HepG2 (cell line): ENCODE results near the gene CARMIL1. TPM values are rescaled to one million over a fixed set of nuclear protein-coding genes. Genes with fewer than 3 reads are reported as not detected.

Experiments
- EP300 ChIP-seq, 3 experiments: sonication (generic) in 1 of 3; formaldehyde crosslinking in 1 of 3; IDR thresholded peaks; 2 replicates each; pipeline versions ENCODE4 v1.5.1 to v1.6.1; 2011 to 2020; ENCODE audit warnings: low read depth in 2 of 3, low read length in 2 of 3, borderline replicate concordance in 1 of 3, improper control_type of control experiment in 1 of 3, mild to moderate bottlenecking in 1 of 3, missing genetic modification reagents in 1 of 3, moderate library complexity in 1 of 3
- HMG20A ChIP-seq: IDR thresholded peaks from 2 replicates; pipeline ENCODE4 v1.6.1; 2016; ENCODE audit warnings: borderline replicate concordance
- HNF4A ChIP-seq: sonication (generic); formaldehyde crosslinking; IDR thresholded peaks from 2 replicates; pipeline ENCODE4 v1.4.0; 2020; ENCODE audit warnings: missing genetic modification reagents
- NFKBIZ ChIP-seq: IDR thresholded peaks from 2 replicates; pipeline ENCODE4 v1.6.1; 2018; ENCODE audit warnings: missing genetic modification reagents, missing compliant biosample characterization
- POLR2G ChIP-seq: fragments of 200-400 bp; formaldehyde crosslinking; IDR thresholded peaks from 2 replicates; pipeline ENCODE4 v1.6.1; 2018; ENCODE audit warnings: mild to moderate bottlenecking, low read depth, low read length, moderate library complexity
- RBM39 ChIP-seq: fragments of 200-400 bp; formaldehyde crosslinking; IDR thresholded peaks from one replicate; pipeline ENCODE4 v1.6.1; 2018; ENCODE audit warnings: antibody characterized with exemption, mild to moderate bottlenecking, low read depth, low read length; ENCODE audit not compliant: poor library complexity, severe bottlenecking
- RNF2 ChIP-seq: fragments of 450-650 bp; conservative IDR thresholded peaks from 2 replicates; pipeline ENCODE4 v1.6.1; 2016; ENCODE audit warnings: low read depth
- ZNF142 ChIP-seq: sonication (generic); formaldehyde crosslinking; IDR thresholded peaks from 2 replicates; pipeline ENCODE4 v1.4.0; 2020; ENCODE audit warnings: missing genetic modification reagents
- ZNF160 ChIP-seq: sonication (generic); formaldehyde crosslinking; IDR thresholded peaks from 2 replicates; pipeline ENCODE4 v1.8.0; 2022; ENCODE audit warnings: mild to moderate bottlenecking, inconsistent platforms, missing genetic modification reagents
- ZNF512B ChIP-seq: sonication (generic); formaldehyde crosslinking; IDR thresholded peaks from 2 replicates; pipeline ENCODE4 v1.5.1; 2020; ENCODE audit warnings: missing genetic modification reagents, mild to moderate bottlenecking, borderline replicate concordance
- ZNF577 ChIP-seq: sonication (generic); formaldehyde crosslinking; IDR thresholded peaks from 2 replicates; pipeline ENCODE4 v1.4.0; 2020; ENCODE audit warnings: mild to moderate bottlenecking, low read depth, missing genetic modification reagents, borderline replicate concordance
- polyA plus RNA-seq, 8 experiments: library from polyadenylated mRNA; depleted of rRNA in 3 of 8; stranded (reverse) in 7 of 8; unstranded in 1 of 8; fragments of >200 nt; fragmentation: Illumina TruSeq in 4 of 8; extraction: Trizol in 4 of 8; gene quantifications; 2 replicates each; pipeline versions ENCODE4 v1.2.1 to v1.2.3, GENCODE V29; 2011 to 2016; ENCODE audit warnings: low read depth in 4 of 8, missing spikeins in 1 of 8, mixed read lengths in 1 of 8; ENCODE audit not compliant: insufficient read depth in 1 of 8
- total RNA-seq, 5 experiments: library from RNA; depleted of rRNA; stranded (reverse); fragments of >200 nt; fragmentation: Illumina TruSeq; extraction: Trizol; gene quantifications; 2 replicates each; pipeline ENCODE4 v1.2.3, GENCODE V29; 2016; ENCODE audit warnings: low read depth in 1 of 5
- TF ChIP-seq, protein P1 (sequence below): sonication (generic); formaldehyde crosslinking; IDR thresholded peaks from 2 replicates; pipeline ENCODE4 v1.8.1; 2022; ENCODE audit warnings: mild to moderate bottlenecking, missing genetic modification reagents
- TF ChIP-seq, protein P2 (sequence below): sonication (generic); formaldehyde crosslinking; conservative IDR thresholded peaks from 2 replicates; pipeline ENCODE4 v1.4.0; 2020; ENCODE audit warnings: missing genetic modification reagents
- TF ChIP-seq, protein P3 (sequence below): sonication (generic); formaldehyde crosslinking; IDR thresholded peaks from 2 replicates; pipeline ENCODE4 v1.9.0; 2022; ENCODE audit warnings: low read depth, missing genetic modification reagents

Gene CARMIL1
- total and polyA plus RNA-seq, 2 of the 13 experiments (the other 11 are each of a cell fraction or from before 2014, with no cell fraction given): 1.8 to 2.6 TPM

DNA sequence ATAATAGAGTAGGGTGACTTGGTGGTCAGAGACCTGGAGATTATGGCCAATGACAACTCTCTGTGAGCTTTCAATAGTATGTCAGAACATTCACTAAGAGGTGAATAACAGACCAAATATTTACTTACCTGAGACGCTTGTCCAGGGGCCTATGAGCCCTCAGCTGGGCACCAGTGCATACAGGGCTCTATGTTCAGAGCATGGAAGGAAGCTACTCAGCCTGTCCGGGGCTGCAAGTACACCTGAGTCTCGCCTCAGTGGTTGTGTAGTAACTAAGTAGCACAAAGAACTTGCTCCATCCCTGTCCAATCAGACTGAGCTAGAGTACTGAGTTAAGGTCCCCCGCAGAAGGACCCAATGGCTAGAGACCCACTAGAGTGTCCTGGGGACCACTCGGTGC is 361.3 kb downstream of the CARMIL1 start (continued):
- TF ChIP-seq, protein P1, sequence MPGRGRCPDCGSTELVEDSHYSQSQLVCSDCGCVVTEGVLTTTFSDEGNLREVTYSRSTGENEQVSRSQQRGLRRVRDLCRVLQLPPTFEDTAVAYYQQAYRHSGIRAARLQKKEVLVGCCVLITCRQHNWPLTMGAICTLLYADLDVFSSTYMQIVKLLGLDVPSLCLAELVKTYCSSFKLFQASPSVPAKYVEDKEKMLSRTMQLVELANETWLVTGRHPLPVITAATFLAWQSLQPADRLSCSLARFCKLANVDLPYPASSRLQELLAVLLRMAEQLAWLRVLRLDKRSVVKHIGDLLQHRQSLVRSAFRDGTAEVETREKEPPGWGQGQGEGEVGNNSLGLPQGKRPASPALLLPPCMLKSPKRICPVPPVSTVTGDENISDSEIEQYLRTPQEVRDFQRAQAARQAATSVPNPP: peak; percentile 44; the same call in 1 of the 2 replicates
- no peak for TF ChIP-seq RBM39
- no peak for TF ChIP-seq RNF2
- TF ChIP-seq ZNF512B: no peak
- peak in 1 of 2 experiments; percentile 77; a peak in 2 of 4 replicates for TF ChIP-seq EP300 (IDR thresholded peaks at IDR 0.05; ENCODE audit: low read depth in 2 of 2, low read length in 2 of 2)
- no peak; the same call in 1 of the 2 replicates for TF ChIP-seq EP300 (CRISPR knock-in tag; IDR thresholded peaks at IDR 0.05; ENCODE audit: borderline replicate concordance)
- no peak for TF ChIP-seq NFKBIZ
- TF ChIP-seq ZNF142 (CRISPR knock-in tag): no peak
- peak; percentile 41 for TF ChIP-seq HNF4A (CRISPR knock-in tag)
- TF ChIP-seq, protein P2, sequence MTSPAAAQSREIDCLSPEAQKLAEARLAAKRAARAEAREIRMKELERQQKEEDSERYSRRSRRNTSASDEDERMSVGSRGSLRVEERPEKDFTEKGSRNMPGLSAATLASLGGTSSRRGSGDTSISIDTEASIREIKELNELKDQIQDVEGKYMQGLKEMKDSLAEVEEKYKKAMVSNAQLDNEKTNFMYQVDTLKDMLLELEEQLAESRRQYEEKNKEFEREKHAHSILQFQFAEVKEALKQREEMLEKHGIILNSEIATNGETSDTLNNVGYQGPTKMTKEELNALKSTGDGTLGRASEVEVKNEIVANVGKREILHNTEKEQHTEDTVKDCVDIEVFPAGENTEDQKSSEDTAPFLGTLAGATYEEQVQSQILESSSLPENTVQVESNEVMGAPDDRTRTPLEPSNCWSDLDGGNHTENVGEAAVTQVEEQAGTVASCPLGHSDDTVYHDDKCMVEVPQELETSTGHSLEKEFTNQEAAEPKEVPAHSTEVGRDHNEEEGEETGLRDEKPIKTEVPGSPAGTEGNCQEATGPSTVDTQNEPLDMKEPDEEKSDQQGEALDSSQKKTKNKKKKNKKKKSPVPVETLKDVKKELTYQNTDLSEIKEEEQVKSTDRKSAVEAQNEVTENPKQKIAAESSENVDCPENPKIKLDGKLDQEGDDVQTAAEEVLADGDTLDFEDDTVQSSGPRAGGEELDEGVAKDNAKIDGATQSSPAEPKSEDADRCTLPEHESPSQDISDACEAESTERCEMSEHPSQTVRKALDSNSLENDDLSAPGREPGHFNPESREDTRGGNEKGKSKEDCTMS: no peak
- TF ChIP-seq HMG20A (CRISPR knock-in tag): peak; percentile 80; the same call in 1 of the 2 replicates
- peak; percentile 43; the same call in 1 of the 2 replicates for TF ChIP-seq POLR2G
- no peak for TF ChIP-seq ZNF577 (CRISPR knock-in tag)
- TF ChIP-seq ZNF160 (CRISPR knock-in tag): no peak
- TF ChIP-seq, protein P3, sequence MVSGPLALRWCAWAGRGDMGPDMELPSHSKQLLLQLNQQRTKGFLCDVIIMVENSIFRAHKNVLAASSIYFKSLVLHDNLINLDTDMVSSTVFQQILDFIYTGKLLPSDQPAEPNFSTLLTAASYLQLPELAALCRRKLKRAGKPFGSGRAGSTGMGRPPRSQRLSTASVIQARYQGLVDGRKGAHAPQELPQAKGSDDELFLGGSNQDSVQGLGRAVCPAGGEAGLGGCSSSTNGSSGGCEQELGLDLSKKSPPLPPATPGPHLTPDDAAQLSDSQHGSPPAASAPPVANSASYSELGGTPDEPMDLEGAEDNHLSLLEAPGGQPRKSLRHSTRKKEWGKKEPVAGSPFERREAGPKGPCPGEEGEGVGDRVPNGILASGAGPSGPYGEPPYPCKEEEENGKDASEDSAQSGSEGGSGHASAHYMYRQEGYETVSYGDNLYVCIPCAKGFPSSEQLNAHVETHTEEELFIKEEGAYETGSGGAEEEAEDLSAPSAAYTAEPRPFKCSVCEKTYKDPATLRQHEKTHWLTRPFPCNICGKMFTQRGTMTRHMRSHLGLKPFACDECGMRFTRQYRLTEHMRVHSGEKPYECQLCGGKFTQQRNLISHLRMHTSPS (CRISPR knock-in tag): peak; percentile 58; the same call in 1 of the 2 replicates
